ENCODE results near the gene LPAR6.

The LPAR6 gene

DNA sequence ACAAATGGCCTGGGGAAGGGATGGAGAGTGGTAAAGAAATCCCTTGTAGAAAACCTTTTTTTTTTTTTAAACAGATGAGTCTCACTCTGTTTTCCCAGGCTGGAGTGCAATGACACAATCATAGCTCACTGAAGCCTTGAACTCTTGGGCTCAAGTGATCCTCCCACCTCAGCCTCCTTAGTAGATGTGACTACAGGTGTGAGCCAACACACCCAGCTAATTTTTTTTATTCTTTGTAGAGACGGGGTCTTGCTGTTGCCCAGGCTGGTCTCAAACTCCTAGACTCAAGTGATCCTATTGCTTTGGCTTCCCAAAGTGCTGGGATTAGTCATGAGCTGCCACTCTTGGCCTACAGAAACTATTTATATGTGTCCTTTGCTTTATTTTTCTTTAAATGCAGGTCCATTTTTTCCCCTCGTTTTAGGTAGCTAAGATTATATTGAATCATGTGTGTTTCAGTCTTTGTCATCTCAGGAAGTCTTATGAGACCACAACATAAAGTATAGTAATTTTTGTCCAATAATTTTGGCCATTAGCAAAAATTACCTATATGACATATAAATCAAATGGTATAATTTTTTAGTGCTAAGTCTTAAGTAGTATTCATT, 10.5 kb downstream of the LPAR6 start:
- H3K4me3 ChIP-seq (ENCODE audit: low read depth, low read length) = no peak overlapping the region
- in situ Hi-C loops (cut with HindIII; ENCODE audit: low pct_ligation_motif_present, low sequenced_read_pairs) = no loop called here
- no peaks in the 10 kb centered on the region for H3K36me3 ChIP-seq (replicated peaks)
- H3K27ac ChIP-seq = no peak overlapping the region
- H3K27me3 ChIP-seq (replicated peaks) = no peaks in the 10 kb centered on the region
- DNase-seq = no peak
- TF ChIP-seq CTCF (IDR thresholded peaks at IDR 0.05; ENCODE audit: low read depth, low read length, missing control alignments) = no peak

DNA sequence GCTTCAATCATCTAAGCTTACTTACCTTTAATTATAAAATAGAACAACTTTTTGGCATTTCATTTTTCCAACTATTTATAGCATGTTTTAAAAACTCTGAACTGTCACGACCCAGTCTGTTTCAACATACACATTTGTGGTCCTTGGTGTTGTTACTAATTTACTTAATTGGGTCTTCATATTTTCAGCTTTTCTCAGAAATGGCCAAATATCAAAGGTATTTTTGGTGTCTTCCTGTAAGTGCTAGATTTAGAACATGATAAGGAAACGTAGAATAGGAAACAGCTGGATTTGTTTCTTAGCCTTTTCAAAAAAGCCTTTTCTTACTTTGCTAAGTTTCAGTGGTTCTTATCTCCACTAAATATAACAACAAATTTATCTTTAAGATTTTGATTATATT, 11.4 kb downstream of the LPAR6 start:
- H3K36me3 ChIP-seq (replicated peaks) = no peaks in the 10 kb centered on the region
- no peak for DNase-seq
- in situ Hi-C loops (cut with HindIII; ENCODE audit: low pct_ligation_motif_present, low sequenced_read_pairs) = no loop called here
- no peaks in the 10 kb centered on the region for H3K27me3 ChIP-seq (replicated peaks)
- H3K27ac ChIP-seq = no peak overlapping the region
- no peak for TF ChIP-seq CTCF (IDR thresholded peaks at IDR 0.05; ENCODE audit: low read depth, low read length, missing control alignments)
- H3K4me3 ChIP-seq (ENCODE audit: low read depth, low read length) = no peak overlapping the region

DNA sequence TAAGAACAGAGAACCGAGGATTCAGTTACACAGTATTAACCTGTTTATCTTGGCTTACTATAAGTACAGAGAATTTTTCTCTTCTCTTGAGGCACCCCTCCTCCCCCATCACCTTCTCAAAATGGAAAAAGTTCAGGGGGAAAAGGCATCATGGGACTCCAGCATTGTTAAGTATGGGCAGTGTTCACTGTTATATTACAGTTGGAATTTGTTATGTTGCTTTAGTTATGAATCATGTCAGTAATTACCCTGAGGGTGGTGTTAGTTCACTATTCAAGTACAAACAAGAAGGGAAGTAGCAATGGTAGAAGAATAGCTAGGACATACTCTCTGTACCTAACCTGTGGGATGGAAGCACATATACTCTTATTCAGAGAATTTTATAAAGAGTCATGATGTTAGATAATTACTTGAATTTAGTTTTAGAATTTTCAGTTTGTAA, 12.0 kb downstream of the LPAR6 start:
- TF ChIP-seq CTCF (IDR thresholded peaks at IDR 0.05; ENCODE audit: low read depth, low read length, missing control alignments) = no peak
- no peak overlapping the region for H3K4me3 ChIP-seq (ENCODE audit: low read depth, low read length)
- no peaks in the 10 kb centered on the region for H3K27me3 ChIP-seq (replicated peaks)
- in situ Hi-C loops (cut with HindIII; ENCODE audit: low pct_ligation_motif_present, low sequenced_read_pairs) = no loop called here
- peak overlapping the region; percentile 40 for H3K27ac ChIP-seq
- H3K36me3 ChIP-seq (replicated peaks) = no peaks in the 10 kb centered on the region
- DNase-seq = peak; percentile 14

DNA sequence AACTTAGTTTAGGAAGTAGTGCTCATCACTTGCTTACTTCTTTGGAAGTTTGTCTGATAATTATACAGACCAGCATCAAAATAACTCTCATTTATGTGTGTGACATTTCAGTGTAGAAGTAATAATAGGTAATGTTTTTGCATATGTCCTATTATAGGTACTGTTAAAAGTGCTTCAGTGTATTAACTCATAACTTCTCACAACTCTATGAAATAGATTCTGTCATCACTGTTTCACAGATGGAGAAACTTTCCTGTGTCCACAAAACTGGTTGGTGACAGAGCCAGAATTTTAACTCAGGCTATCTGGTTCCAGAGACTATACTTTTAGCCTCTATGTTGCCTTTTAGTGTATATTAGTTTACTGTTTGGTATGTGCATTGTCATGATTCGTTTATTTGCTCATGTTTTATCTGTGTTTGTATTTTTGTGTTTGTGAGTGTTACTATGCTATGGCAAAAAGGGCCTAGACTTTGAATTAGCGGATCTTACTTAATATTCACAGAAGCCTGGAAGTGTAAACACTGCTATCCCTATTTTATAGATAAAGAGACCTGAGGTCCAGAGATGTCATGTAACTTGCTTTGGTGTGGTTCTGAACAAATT, 12.7 kb downstream of the LPAR6 start:
- TF ChIP-seq CTCF (IDR thresholded peaks at IDR 0.05; ENCODE audit: low read depth, low read length, missing control alignments) = no peak
- Histone ChIP-seq H3K27ac (peak overlapping the region; percentile 40), H3K36me3 (replicated peaks) (no peaks in the 10 kb centered on the region), H3K4me3 (ENCODE audit: low read depth, low read length) (no peak overlapping the region), H3K27me3 (replicated peaks) (no peaks in the 10 kb centered on the region)
- in situ Hi-C loops (cut with HindIII; ENCODE audit: low pct_ligation_motif_present, low sequenced_read_pairs) = no loop called here
- no peak for DNase-seq

- H3K36me3 ChIP-seq (replicated peaks) = no peaks in the 10 kb centered on the region
- peak; percentile 7 for DNase-seq
- no peak overlapping the region for H3K4me3 ChIP-seq (ENCODE audit: low read depth, low read length)
- TF ChIP-seq CTCF (IDR thresholded peaks at IDR 0.05; ENCODE audit: low read depth, low read length, missing control alignments) = no peak
- no peak overlapping the region for H3K27ac ChIP-seq
- no peaks in the 10 kb centered on the region for H3K27me3 ChIP-seq (replicated peaks)
- in situ Hi-C loops (cut with HindIII; ENCODE audit: low pct_ligation_motif_present, low sequenced_read_pairs) = no loop called here
Measured at GRCh38 chr13:48398450-48399095, 14.3 kb downstream of the LPAR6 start.
